ENCODE results near the gene NELFE. TPM values are rescaled to one million over a fixed set of nuclear protein-coding genes. Genes with fewer than 3 reads are reported as not detected.
A peak's percentile ranks its signal among the peaks of the same experiment; 100 is the strongest.
"Not testable (repeated sequence)": the region's sequence is repeated elsewhere in the genome, so short reads cannot be mapped to it uniquely, and the experiment has no call there.

NELFE gene
- total and polyA plus RNA-seq, 4 donors = 42.2 to 71.5 (median 58.7) TPM

DNA sequence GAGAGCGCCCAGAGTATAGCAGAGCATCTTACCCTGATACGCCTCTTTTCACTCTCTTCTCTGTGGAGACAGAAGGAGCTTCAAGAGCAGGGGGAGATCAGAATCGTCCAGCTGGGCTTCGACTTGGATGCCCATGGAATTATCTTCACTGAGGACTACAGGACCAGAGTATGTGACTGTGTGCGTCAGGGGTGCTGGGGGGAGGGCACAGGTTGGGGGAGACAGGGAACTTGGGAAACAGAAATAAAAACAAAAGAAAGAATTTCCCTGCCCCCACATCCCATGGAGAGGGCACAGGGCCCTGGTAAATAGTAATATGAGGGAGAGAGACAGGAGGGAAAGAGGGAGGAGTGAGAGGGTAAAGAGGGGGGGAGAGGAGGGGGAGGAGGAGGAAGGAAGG is 20.1 kb upstream of the NELFE start:
- H3K36me3 ChIP-seq (ENCODE audit: control insufficient read depth in 1 of 2, insufficient read depth in 2 of 2, low read length in 1 of 2) = peaks cover 0 to 5% of the 10 kb centered on the region in 2 donors
- WGBS, 2 donors = 80 to 90% methylated on average over 5 of the region's 5 CpGs
- ATAC-seq (ENCODE audit: low FRiP score) (no peak), DNase-seq (peak; percentile 9 to 24)
- H3K4me3 ChIP-seq (ENCODE audit: low read length in 2 of 2) = no peak overlapping the region
- H3K27ac ChIP-seq (ENCODE audit: low read depth in 1 of 2, low read length in 2 of 2) = no peak overlapping the region
- no peaks in the 10 kb centered on the region for H3K27me3 ChIP-seq (ENCODE audit: control insufficient read depth in 1 of 2, insufficient read depth in 2 of 2, low read length in 1 of 2)
- no peaks in the 10 kb centered on the region for H3K9me3 ChIP-seq (ENCODE audit: control insufficient read depth, low read length)
- no peaks in the 10 kb centered on the region for H3K4me1 ChIP-seq (ENCODE audit: control insufficient read depth in 1 of 2, insufficient read depth in 2 of 2, low read length in 2 of 2)
- intact Hi-C loops (cut with DNase I) = loop anchor here in 1 of 2 donors (10.0 kb wide), 1 partner anchor 196 kb away; the partner anchor contains the start of genes AGPAT1 and RNF5

GRCh38 chr6:31977816-31978431 is 19.2 kb upstream of the NELFE start:
- intact Hi-C loops (cut with DNase I) = loop anchor here in 1 of 2 donors (10.0 kb wide), 1 partner anchor 197 kb away; the partner anchor contains the start of genes AGPAT1 and RNF5
- H3K9me3 ChIP-seq (ENCODE audit: control insufficient read depth, low read length) = no peaks in the 10 kb centered on the region
- peaks cover 0 to 5% of the 10 kb centered on the region in 2 donors for H3K36me3 ChIP-seq (ENCODE audit: control insufficient read depth in 1 of 2, insufficient read depth in 2 of 2, low read length in 1 of 2)
- no peak overlapping the region for H3K27ac ChIP-seq (ENCODE audit: low read depth in 1 of 2, low read length in 2 of 2)
- no peaks in the 10 kb centered on the region for H3K27me3 ChIP-seq (ENCODE audit: control insufficient read depth in 1 of 2, insufficient read depth in 2 of 2, low read length in 1 of 2)
- H3K4me1 ChIP-seq (ENCODE audit: control insufficient read depth in 1 of 2, insufficient read depth in 2 of 2, low read length in 2 of 2) = no peaks in the 10 kb centered on the region
- ATAC-seq (ENCODE audit: low FRiP score) (no peak), DNase-seq (peak; percentile 15 to 27)
- H3K4me3 ChIP-seq (ENCODE audit: low read length in 2 of 2) = no peak overlapping the region
- WGBS, 2 donors = 94 to 95% methylated on average over 12 of the region's 12 CpGs

- peak; percentile 44 to 49 for DNase-seq
- intact Hi-C loops (cut with DNase I) = loop anchor here in 1 of 2 donors (10.0 kb wide), 1 partner anchor 199 kb away; the partner anchor contains the start of genes AGPAT1 and RNF5
- 95 to 96% methylated on average over 14 to 30 of the region's 30 CpGs for WGBS, 2 donors
- H3K27ac ChIP-seq (ENCODE audit: low read depth in 1 of 2, low read length in 2 of 2); H3K4me1 ChIP-seq (ENCODE audit: control insufficient read depth in 1 of 2, insufficient read depth in 2 of 2, low read length in 2 of 2); ATAC-seq (ENCODE audit: low FRiP score); H3K4me3 ChIP-seq (ENCODE audit: low read length in 2 of 2); H3K9me3 ChIP-seq (ENCODE audit: control insufficient read depth, low read length); H3K36me3 ChIP-seq (ENCODE audit: control insufficient read depth in 1 of 2, insufficient read depth in 2 of 2, low read length in 1 of 2); H3K27me3 ChIP-seq (ENCODE audit: control insufficient read depth in 1 of 2, insufficient read depth in 2 of 2, low read length in 1 of 2): not testable (repeated sequence)
These were observed 17.3 kb upstream of the NELFE start for GRCh38 chr6:31976065-31976464.

DNA sequence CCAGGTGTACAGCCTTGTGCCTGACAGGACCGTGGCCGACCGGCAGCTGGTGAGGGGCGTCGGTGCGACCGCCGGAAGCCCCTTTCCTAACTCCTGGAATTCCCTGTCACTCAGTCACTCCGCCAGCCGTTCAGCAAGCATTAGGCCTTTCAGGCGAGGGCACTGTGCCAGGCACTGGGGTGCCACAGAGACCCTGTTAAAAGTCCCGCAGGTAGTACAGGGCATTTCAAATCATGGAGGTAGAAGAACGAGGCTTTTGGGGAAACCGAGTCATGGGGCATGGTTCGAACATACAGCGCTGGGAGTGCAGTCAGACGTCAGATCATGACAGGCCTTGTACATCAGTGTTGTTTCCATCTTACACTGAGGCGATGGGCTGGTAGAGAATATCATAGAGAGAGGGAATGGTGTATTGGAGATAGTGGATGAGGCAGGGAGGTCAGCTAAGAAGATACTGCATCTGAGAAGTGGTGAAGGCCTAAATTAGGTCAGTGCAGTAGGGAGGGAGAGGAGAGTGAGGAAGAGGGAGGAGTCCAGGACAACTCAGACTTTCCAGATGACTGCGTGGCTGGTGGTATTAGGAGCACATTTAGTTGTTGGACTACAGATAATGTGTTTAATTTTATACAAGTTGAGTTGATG is 14.1 kb upstream of the NELFE start:
- no peaks in the 10 kb centered on the region for H3K27me3 ChIP-seq (ENCODE audit: control insufficient read depth in 1 of 2, insufficient read depth in 2 of 2, low read length in 1 of 2)
- H3K4me1 ChIP-seq (ENCODE audit: control insufficient read depth in 1 of 2, insufficient read depth in 2 of 2, low read length in 2 of 2) = no peaks in the 10 kb centered on the region
- ATAC-seq (ENCODE audit: low FRiP score) = no peak
- H3K4me3 ChIP-seq (ENCODE audit: low read length in 2 of 2) = peak overlapping the region; percentile 40 to 70
- 4 to 6% methylated on average over 19 of the region's 19 CpGs for WGBS, 2 donors
- H3K27ac ChIP-seq (ENCODE audit: low read depth in 1 of 2, low read length in 2 of 2) = peak overlapping the region; percentile 10 to 85
- intact Hi-C loops (cut with DNase I) = loop anchor here in 1 of 2 donors (1.0 to 10.0 kb wide), 2 partner anchors 14 to 202 kb away; partner anchors contain the start of genes AGPAT1, RNF5 and SKIC2
- H3K9me3 ChIP-seq (ENCODE audit: control insufficient read depth, low read length) = no peaks in the 10 kb centered on the region
- DNase-seq = peak in 1 of 2 donors; percentile 27
- peaks cover 0 to 5% of the 10 kb centered on the region in 2 donors for H3K36me3 ChIP-seq (ENCODE audit: control insufficient read depth in 1 of 2, insufficient read depth in 2 of 2, low read length in 1 of 2)

DNA sequence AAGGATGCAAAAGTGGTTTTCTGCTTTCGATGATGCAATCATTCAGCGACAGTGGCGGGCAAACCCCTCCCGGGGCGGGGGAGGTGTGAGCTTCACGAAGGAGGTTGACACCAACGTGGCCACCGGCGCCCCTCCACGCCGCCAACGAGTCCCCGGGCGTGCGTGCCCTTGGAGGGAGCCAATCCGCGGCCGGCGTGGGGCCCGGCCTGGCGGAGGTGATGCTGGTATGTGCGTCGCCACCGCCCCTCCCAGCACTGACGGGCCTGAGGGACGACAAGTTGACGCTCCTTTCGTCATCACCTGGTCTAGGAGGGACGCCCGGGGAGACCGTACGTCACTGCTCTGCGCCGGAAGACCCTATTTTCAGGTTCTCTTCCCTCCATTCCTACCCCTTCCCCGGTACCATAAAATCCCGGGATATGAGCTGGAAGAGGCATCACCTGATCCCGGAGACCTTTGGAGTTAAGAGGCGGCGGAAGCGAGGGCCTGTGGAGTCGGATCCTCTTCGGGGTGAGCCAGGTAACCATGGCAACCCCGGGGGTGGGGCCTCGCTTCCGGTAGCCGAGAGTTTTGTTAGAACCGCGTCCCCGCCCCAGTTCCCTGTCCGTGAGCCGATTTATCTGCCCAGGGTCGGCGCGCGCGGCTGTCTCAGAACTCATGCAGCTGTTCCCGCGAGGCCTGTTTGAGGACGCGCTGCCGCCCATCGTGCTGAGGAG is 13.4 kb upstream of the NELFE start, which contains the start of gene DXO:
TSS of gene DXO (minus strand) at position 146 of the 716 bp plus-strand sequence. CDS start 463 bp downstream, outside the sequence.
- Histone ChIP-seq H3K4me3 (ENCODE audit: low read length in 2 of 2) (peak within 1 kb of the TSS; percentile 40 to 70), H3K27me3 (ENCODE audit: control insufficient read depth in 1 of 2, insufficient read depth in 2 of 2, low read length in 1 of 2) (no peaks in the 10 kb centered on the region), H3K27ac (ENCODE audit: low read depth in 1 of 2, low read length in 2 of 2) (peak within 1 kb of the TSS; percentile 83 to 85), H3K4me1 (ENCODE audit: control insufficient read depth in 1 of 2, insufficient read depth in 2 of 2, low read length in 2 of 2) (no peaks in the 10 kb centered on the region), H3K36me3 (ENCODE audit: control insufficient read depth in 1 of 2, insufficient read depth in 2 of 2, low read length in 1 of 2) (peaks cover 0 to 9% of the 10 kb centered on the region in 2 donors), H3K9me3 (ENCODE audit: control insufficient read depth, low read length) (no peaks in the 10 kb centered on the region)
- WGBS, 2 donors = 0% methylated on average over 62 of the region's 62 CpGs
- intact Hi-C loops (cut with DNase I) = loop anchor here in 1 of 2 donors (1.0 to 10.0 kb wide), 2 partner anchors 13 to 203 kb away; partner anchors contain the start of genes AGPAT1, RNF5 and SKIC2
- DNase-seq (peak; percentile 98), ATAC-seq (ENCODE audit: low FRiP score) (peak; percentile 96)

GRCh38 chr6:31971279-31971992 is 12.7 kb upstream of the NELFE start:
- 15 to 18% methylated on average over 29 of the region's 29 CpGs for WGBS, 2 donors
- ATAC-seq (ENCODE audit: low FRiP score) = no peak
- peak; percentile 49 to 78 for DNase-seq
- Histone ChIP-seq H3K9me3 (ENCODE audit: control insufficient read depth, low read length) (no peaks in the 10 kb centered on the region), H3K27ac (ENCODE audit: low read depth in 1 of 2, low read length in 2 of 2) (peak overlapping the region; percentile 83 to 85), H3K36me3 (ENCODE audit: control insufficient read depth in 1 of 2, insufficient read depth in 2 of 2, low read length in 1 of 2) (peaks cover 0 to 12% of the 10 kb centered on the region in 2 donors), H3K27me3 (ENCODE audit: control insufficient read depth in 1 of 2, insufficient read depth in 2 of 2, low read length in 1 of 2) (no peaks in the 10 kb centered on the region), H3K4me3 (ENCODE audit: low read length in 2 of 2) (peak overlapping the region; percentile 7 to 70), H3K4me1 (ENCODE audit: control insufficient read depth in 1 of 2, insufficient read depth in 2 of 2, low read length in 2 of 2) (no peaks in the 10 kb centered on the region)
- intact Hi-C loops (cut with DNase I) = loop anchor here in 1 of 2 donors (10.0 kb wide), 1 partner anchor 203 kb away; the partner anchor contains the start of genes AGPAT1 and RNF5

- no peaks in the 10 kb centered on the region for H3K4me1 ChIP-seq (ENCODE audit: control insufficient read depth in 1 of 2, insufficient read depth in 2 of 2, low read length in 2 of 2)
- H3K27ac ChIP-seq (ENCODE audit: low read depth in 1 of 2, low read length in 2 of 2) = peak overlapping the region in 1 of 2 donors; percentile 85
- intact Hi-C loops (cut with DNase I) = loop anchor here in 1 of 2 donors (10.0 kb wide), 1 partner anchor 204 kb away; the partner anchor contains the start of genes AGPAT1 and RNF5
- peak overlapping the region in 1 of 2 donors; percentile 70 for H3K4me3 ChIP-seq (ENCODE audit: low read length in 2 of 2)
- WGBS, 2 donors = 60% methylated on average over 16 to 18 of the region's 18 CpGs
- ATAC-seq (ENCODE audit: low FRiP score) (no peak), DNase-seq (peak; percentile 52 to 77)
- H3K27me3 ChIP-seq (ENCODE audit: control insufficient read depth in 1 of 2, insufficient read depth in 2 of 2, low read length in 1 of 2) = no peaks in the 10 kb centered on the region
- H3K36me3 ChIP-seq (ENCODE audit: control insufficient read depth in 1 of 2, insufficient read depth in 2 of 2, low read length in 1 of 2) = peaks cover 0 to 13% of the 10 kb centered on the region in 2 donors
- H3K9me3 ChIP-seq (ENCODE audit: control insufficient read depth, low read length) = no peaks in the 10 kb centered on the region
These were observed 12.0 kb upstream of the NELFE start for GRCh38 chr6:31970604-31971271.
